GM21381 (cell line): ENCODE data around the gene PWP2.
"Not testable (repeated sequence)": the region's sequence is repeated elsewhere in the genome, so short reads cannot be mapped to it uniquely, and the experiment has no call there.

Experiments used
- ATAC-seq: cut with Tn5 transposase; IDR thresholded peaks from one replicate; pipeline ENCODE4 v1.9.1; 2021; ENCODE audit warnings: mild to moderate bottlenecking, moderate library complexity; ENCODE audit not compliant: unreplicated experiment

The PWP2 gene

GRCh38 chr21:44159349-44160297, 52.4 kb downstream of the PWP2 start:
- not testable (repeated sequence) for ATAC-seq

DNA sequence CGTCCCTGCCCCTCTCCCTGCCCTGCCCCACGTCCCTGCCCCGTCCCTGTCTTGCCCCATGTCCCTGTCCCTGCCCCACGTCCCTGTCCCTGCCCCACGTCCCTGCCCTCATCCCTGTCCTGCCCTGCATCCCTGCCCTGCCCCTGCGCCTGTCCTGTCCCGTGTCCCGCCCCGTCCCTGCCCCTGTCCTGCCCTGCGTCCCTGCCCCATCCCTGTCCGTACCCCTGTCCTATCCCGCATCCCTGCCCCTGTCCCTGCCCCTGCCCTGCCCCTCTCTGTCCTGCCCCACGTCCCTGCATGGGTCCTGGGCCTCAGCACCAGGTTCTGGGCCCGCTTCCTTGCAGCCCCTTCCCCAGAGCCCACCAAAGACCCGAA, 53.1 kb downstream of the PWP2 start:
- not testable (repeated sequence) for ATAC-seq

DNA sequence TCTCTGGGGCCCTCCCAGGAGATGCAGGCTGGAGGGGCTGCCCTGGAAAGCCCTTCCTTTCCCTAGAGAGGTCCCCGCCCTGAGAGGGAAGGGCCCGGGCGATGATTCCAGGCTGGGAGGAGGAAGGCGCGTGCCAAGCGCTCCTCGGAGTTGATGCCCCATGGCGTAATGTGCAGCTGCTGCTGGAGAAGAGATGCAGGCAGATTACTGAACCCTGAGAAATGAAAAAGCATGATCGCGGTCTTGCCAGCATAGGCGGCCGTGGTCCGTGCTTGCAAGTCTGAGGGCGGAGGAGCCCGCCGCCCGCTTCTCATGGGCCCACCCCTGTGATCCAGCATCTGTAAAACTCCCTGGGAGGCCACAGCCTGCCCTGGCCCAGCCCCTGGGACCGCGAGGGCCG, 53.6 kb downstream of the PWP2 start:
- ATAC-seq = not testable (repeated sequence)

DNA sequence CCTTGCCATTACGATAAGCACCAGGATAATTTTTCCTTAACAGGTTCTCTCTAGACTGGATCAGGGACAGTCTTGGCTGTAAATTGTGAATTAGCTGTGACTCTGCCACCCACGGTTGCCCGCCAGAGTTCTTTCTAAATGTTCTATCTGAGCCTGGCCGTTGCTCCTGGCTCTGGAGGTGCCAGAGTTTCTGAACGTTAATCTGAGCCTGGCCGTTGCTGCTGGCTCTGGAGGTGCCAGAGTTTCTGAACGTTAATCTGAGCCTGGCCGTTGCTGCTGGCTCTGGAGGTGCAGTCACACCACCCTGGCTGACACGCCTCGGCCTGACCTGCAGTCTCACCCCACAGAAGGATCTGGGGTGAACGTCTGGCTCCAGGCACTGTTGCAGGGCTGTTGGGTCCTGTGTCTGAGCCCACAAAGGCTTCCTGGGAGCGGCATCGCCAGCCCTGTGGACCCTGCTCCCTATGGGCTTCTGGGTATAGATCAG, 56.0 kb downstream of the PWP2 start:
- not testable (repeated sequence) for ATAC-seq

DNA sequence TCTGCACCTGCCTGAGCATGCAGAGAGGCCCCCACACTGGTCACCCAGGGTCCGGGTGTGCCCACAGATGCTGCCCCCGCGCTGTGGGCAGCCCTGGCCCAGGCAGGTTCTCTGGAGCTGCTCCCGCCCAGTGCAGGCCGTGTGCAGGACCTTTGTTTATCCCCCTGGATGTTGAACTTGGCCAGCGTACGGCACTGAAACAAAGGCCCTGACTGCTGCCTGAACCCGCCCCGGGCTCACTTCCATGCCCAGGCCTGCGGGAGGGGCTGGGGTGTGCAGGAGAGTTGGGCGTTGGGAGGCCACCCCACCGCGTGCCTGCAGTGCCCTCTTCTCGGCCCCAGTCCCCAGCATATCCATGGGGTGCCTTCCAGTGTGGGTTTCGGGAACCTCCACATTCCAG, 58.7 kb downstream of the PWP2 start:
- ATAC-seq = not testable (repeated sequence)

GRCh38 chr21:44167527-44167926, 60.3 kb downstream of the PWP2 start:
- ATAC-seq = not testable (repeated sequence)

- not testable (repeated sequence) for ATAC-seq
Measured at GRCh38 chr21:44170326-44170725, 63.1 kb downstream of the PWP2 start.

GRCh38 chr21:44170863-44171262, 63.7 kb downstream of the PWP2 start:
- not testable (repeated sequence) for ATAC-seq

DNA sequence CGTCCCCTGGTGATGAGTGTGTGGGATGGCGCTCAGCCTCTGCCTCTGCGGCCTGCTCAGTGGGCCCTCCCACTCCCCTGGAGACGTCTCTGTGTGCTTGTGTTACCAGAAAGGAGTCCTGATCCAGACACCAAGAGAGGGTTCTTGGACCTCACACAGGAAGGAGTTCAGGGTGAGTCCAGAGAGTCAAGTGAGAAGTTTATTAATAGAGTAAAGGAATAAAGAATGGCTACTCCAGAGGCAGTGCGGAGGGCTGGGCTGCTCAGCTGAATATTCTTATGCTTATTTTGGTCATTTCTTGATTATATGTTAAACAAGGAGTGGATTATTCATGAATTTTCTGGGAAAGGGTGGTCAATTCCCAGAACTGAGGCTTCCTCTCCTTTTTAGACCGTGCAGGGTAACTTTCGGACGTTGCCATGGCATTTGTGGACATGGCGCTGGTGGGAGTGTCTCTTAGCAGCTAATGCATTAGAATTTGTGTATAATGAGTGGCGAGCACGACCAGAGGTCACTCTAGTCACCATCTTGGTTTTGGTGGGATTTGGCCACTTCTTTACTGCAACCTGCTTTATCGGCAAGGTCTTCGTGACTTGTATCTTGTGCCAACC, 64.9 kb downstream of the PWP2 start:
- not testable (repeated sequence) for ATAC-seq

DNA sequence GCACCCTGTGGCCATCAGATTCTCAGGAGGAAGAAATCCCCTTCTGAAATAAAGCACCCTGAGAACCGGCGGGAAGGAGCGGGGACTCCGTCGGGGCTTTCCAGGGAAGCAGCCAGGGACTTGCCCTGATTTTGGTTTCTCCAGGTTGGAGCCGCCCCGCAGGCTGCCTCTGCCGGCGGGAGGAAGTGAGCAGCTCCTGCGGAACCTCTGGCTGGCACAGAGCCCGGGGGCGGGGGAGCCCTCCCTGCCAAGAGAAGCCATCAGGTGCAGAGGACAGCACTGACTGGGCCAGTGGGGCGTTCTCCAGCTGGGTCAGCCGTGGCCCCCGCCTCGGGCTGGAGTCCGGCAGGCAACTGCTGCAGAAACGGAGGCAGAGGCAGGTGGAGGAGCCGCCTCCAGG, 65.5 kb downstream of the PWP2 start:
- not testable (repeated sequence) for ATAC-seq

- not testable (repeated sequence) for ATAC-seq
Measured at GRCh38 chr21:44175189-44175588, 68.0 kb downstream of the PWP2 start.

DNA sequence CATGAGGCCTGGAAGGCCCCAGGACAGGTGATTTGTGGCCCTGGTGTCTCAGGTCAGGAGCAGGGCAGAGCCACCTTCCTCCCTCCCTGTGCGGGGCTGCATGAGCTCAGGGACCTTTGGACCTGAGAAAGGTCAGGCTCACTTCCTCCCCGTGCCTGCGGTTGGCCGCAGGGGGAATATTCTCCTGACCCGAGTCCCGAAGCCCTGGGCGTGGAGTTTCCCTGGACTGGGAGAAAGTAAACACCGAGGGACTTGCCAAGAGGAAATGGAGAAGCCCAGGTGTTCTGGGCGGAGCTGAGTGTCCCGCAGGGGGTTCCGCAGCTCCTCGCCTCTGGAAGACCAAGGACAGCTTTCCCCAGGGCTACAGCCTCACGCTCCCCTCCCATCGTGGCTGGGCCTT, 68.9 kb downstream of the PWP2 start:
- ATAC-seq = not testable (repeated sequence)
